ENCODE measurements around the gene PPT2. TPM values are rescaled to one million over a fixed set of nuclear protein-coding genes. Genes with fewer than 3 reads are reported as not detected.
"Not testable (repeated sequence)": the region's sequence is repeated elsewhere in the genome, so short reads cannot be mapped to it uniquely, and the experiment has no call there.

PPT2 gene
- total and polyA plus RNA-seq, 4 donors: 20.7 to 75.1 (median 40.1) TPM

DNA sequence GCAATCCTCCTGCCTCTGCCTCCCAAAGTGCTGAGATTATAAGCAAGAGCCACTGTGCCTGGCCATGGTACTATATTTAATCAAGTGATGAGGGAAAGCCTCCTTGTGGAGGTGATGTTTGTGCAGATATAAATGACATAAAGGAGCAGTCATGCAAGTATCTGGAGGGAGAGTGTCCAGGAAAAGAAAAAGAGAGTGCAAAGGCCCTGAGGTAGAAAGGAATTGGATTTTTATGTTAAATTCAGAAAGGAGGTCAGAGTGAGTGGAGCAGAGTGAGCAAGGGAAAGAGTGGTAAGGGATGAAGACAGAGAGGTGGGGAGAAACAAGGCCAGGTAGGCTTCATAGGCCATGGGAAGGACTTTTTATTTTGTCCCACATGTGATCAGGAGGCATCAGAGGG, 16.5 kb upstream of the PPT2 start:
- no peaks in the 10 kb centered on the region for H3K27me3 ChIP-seq (ENCODE audit: control insufficient read depth, insufficient read depth, low read length)

DNA sequence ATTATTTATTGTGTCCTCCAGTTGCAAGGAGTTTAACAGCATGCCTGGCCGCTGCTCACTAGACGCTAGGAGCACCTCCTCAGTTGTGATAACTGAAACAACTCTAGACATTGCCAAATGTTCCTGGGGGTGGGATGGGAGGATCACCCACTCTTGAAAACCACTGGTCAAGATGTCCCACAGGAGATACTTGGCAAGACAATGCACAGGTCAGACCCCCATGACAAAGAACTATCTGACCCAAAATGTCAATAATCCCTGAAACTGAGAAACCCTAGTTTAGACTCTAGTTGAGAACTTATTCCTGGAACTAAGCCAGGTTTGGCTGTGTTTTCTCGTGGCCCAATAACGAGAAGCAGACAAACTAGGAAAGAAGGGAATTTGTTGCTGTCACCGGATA, 14.4 kb upstream of the PPT2 start:
- DNase-seq (ENCODE audit: low read depth in 4 of 6, low spot score in 6 of 6): no peak

More for the DNA sequence above, 16.5 kb upstream of the PPT2 start:
- DNase-seq (ENCODE audit: low read depth in 4 of 6, low spot score in 6 of 6): no peak
- Histone ChIP-seq H3K4me1 (ENCODE audit: control insufficient read depth, insufficient read depth, low read length) (no peaks in the 10 kb centered on the region), H3K9me3 (ENCODE audit: control insufficient read depth, insufficient read depth, low read length) (no peaks in the 10 kb centered on the region), H3K36me3 (ENCODE audit: control insufficient read depth, insufficient read depth, low read length) (no peaks in the 10 kb centered on the region), H3K4me3 (ENCODE audit: low read depth, low read length) (no peak overlapping the region), H3K27ac (ENCODE audit: low read depth, low read length) (no peak overlapping the region)

DNA sequence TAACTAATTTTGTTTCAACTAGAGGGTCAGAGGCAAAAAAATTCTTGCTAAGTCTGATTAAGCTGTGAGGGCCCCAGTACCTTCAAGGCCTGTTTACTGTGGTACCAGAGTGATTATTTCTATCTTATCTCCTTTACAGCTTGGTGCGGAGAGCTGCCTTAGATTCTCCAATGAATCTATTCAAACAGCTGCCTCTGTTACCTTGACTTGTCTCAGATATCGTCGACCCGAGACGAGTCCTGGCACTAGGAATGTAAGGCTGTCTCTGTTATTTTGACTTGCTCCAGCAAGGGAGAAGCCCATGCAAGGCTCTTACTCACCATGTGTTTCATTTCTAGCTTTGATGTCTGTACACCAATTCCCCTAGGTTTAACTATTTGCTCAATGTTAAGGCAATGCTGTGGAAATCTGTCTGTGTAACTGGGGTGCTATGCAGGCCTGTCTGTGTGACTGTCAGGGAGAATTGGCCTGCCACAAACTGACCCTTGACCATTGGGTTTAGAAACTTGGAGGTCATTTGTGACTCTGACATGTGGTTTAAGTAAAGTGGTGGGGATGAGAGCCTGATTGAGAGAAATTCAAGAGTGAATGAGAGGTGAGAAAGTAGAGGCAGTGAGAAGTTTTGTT, 13.4 kb upstream of the PPT2 start:
- DNase-seq (ENCODE audit: low read depth in 4 of 6, low spot score in 6 of 6): no peak
- no peak overlapping the region for H3K4me3 ChIP-seq (ENCODE audit: low read depth, low read length)
- no peaks in the 10 kb centered on the region for H3K27me3 ChIP-seq (ENCODE audit: control insufficient read depth, insufficient read depth, low read length)
- no peaks in the 10 kb centered on the region for H3K9me3 ChIP-seq (ENCODE audit: control insufficient read depth, insufficient read depth, low read length)
- 87% methylated on average over 4 of the region's 5 CpGs for WGBS (ENCODE audit: insufficient coverage)
- no peak overlapping the region for H3K27ac ChIP-seq (ENCODE audit: low read depth, low read length)
- H3K4me1 ChIP-seq (ENCODE audit: control insufficient read depth, insufficient read depth, low read length): no peaks in the 10 kb centered on the region
- no peaks in the 10 kb centered on the region for H3K36me3 ChIP-seq (ENCODE audit: control insufficient read depth, insufficient read depth, low read length)

More for the DNA sequence above, 14.4 kb upstream of the PPT2 start:
- Histone ChIP-seq H3K36me3 (ENCODE audit: control insufficient read depth, insufficient read depth, low read length) (no peaks in the 10 kb centered on the region), H3K4me1 (ENCODE audit: control insufficient read depth, insufficient read depth, low read length) (no peaks in the 10 kb centered on the region), H3K27me3 (ENCODE audit: control insufficient read depth, insufficient read depth, low read length) (no peaks in the 10 kb centered on the region), H3K27ac (ENCODE audit: low read depth, low read length) (no peak overlapping the region), H3K4me3 (ENCODE audit: low read depth, low read length) (no peak overlapping the region), H3K9me3 (ENCODE audit: control insufficient read depth, insufficient read depth, low read length) (no peaks in the 10 kb centered on the region)
- WGBS (ENCODE audit: insufficient coverage): 38% methylated on average over 2 of the region's 5 CpGs

DNA sequence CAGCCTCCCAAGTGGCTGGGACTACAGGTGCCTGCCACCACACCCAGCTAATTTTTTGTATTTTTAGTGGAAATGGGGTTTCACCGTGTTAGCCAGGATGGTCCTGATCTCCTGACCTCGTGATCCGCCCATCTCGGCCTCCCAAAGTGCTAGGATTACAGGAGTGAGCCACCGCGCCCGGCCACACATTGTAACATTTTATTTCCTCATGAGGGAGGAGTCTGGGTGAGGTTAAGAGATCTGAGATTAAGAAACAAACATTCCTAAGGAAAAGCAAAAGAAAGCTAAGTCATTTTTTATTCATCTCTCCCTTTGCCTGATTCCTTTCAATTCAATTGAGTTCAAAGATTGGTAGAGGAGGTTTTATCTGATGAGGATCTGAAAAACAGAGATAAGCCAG, 9.7 kb upstream of the PPT2 start:
- H3K27ac ChIP-seq (ENCODE audit: low read depth, low read length); H3K36me3 ChIP-seq (ENCODE audit: control insufficient read depth, insufficient read depth, low read length); H3K9me3 ChIP-seq (ENCODE audit: control insufficient read depth, insufficient read depth, low read length); H3K27me3 ChIP-seq (ENCODE audit: control insufficient read depth, insufficient read depth, low read length); DNase-seq (ENCODE audit: low read depth in 4 of 6, low spot score in 6 of 6); H3K4me3 ChIP-seq (ENCODE audit: low read depth, low read length): not testable (repeated sequence)
- WGBS (ENCODE audit: insufficient coverage): no CpG with 5 or more reads among the region's 7 CpGs
- H3K4me1 ChIP-seq (ENCODE audit: control insufficient read depth, insufficient read depth, low read length): peaks cover 11% of the 10 kb centered on the region

DNA sequence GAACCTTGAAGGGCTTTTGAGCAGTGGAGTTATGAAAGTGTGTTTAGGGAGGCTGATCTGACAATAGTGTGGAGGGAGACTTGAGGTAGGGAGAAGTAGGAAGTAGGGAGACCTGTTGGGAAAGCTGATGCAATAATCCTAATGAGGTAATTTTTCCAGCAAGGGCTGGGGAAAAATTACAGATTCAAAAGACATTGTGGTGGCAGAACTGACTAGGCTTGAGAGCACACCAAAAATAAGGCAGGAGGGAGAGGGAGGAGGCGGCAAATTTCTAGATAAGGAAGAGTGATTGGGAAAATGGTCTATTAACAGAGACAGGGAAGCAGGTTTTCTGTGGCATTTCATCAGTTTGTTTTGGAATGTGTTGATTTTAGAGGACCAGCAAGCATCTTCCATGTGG, 7.7 kb upstream of the PPT2 start:
- 100% methylated on average over 1 of the region's 1 CpG for WGBS (ENCODE audit: insufficient coverage)
- no peak for DNase-seq (ENCODE audit: low read depth in 4 of 6, low spot score in 6 of 6)
- Histone ChIP-seq H3K36me3 (ENCODE audit: control insufficient read depth, insufficient read depth, low read length) (peaks cover 8% of the 10 kb centered on the region), H3K27ac (ENCODE audit: low read depth, low read length) (no peak overlapping the region), H3K4me3 (ENCODE audit: low read depth, low read length) (no peak overlapping the region), H3K4me1 (ENCODE audit: control insufficient read depth, insufficient read depth, low read length) (peaks cover 25% of the 10 kb centered on the region), H3K9me3 (ENCODE audit: control insufficient read depth, insufficient read depth, low read length) (no peaks in the 10 kb centered on the region), H3K27me3 (ENCODE audit: control insufficient read depth, insufficient read depth, low read length) (peaks cover 19% of the 10 kb centered on the region)

DNA sequence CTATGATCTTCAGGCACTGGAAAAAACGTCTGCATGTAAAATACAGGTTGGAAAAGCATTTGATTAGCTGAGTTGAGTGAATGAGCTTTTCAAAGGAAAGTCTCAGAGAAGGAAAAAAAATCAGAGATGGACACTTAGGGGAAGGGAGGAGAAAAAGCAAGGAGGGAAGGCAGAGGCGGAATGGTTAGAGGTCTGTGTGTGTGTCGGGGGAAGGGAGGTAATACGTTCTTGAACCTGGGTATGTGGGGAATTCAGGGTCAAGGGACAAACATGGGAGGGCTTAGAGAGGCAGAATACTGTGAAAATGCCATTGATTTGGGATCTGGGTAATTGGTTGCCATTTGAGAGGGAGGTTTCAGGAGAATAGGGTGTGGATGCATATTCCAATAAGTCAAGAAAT, 7.3 kb upstream of the PPT2 start:
- Histone ChIP-seq H3K27me3 (ENCODE audit: control insufficient read depth, insufficient read depth, low read length) (peaks cover 19% of the 10 kb centered on the region), H3K4me3 (ENCODE audit: low read depth, low read length) (no peak overlapping the region), H3K27ac (ENCODE audit: low read depth, low read length) (no peak overlapping the region), H3K36me3 (ENCODE audit: control insufficient read depth, insufficient read depth, low read length) (peaks cover 8% of the 10 kb centered on the region), H3K4me1 (ENCODE audit: control insufficient read depth, insufficient read depth, low read length) (peaks cover 29% of the 10 kb centered on the region), H3K9me3 (ENCODE audit: control insufficient read depth, insufficient read depth, low read length) (no peaks in the 10 kb centered on the region)
- WGBS (ENCODE audit: insufficient coverage): 38% methylated on average over 4 of the region's 4 CpGs
- no peak for DNase-seq (ENCODE audit: low read depth in 4 of 6, low spot score in 6 of 6)

DNA sequence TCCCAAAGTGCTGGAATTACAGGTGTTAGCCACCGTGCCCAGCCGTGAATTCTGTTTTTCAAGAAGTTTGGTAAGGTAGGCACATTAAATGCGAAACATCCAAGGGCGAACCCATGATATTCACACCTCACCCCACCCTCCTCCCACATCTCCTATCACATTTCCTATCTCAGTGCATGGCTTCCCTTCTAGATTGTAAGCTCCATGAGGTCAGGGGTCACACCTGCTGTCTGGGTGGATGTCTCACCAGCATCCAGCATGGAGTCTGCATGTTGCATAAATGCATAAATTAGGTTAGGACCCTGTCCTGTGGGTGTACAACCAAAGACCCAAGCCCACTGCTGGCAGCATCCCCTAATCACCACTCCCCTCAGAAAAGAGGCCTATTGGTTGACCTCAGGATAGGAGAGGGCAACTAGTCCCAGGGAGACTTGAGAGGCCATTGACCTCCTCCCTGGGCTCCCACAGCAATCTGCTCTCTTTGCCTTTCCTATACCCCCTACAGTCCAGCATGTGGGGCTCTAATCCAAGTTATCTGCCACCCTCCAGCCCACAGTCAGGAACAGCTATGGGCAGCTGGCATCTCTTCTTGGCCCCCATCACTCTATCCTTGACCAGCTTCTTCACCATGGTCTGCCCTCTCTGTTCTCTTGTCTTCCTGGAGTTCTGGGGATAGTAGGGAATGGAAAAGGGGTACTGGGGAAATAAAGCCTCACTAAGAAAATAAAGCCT, 6.4 kb upstream of the PPT2 start:
- peaks cover 8% of the 10 kb centered on the region for H3K36me3 ChIP-seq (ENCODE audit: control insufficient read depth, insufficient read depth, low read length)
- no peaks in the 10 kb centered on the region for H3K9me3 ChIP-seq (ENCODE audit: control insufficient read depth, insufficient read depth, low read length)
- peaks cover 37% of the 10 kb centered on the region for H3K4me1 ChIP-seq (ENCODE audit: control insufficient read depth, insufficient read depth, low read length)
- H3K27me3 ChIP-seq (ENCODE audit: control insufficient read depth, insufficient read depth, low read length): peaks cover 19% of the 10 kb centered on the region
- H3K27ac ChIP-seq (ENCODE audit: low read depth, low read length): no peak overlapping the region
- WGBS (ENCODE audit: insufficient coverage): no CpG with 5 or more reads among the region's 4 CpGs
- no peak for DNase-seq (ENCODE audit: low read depth in 4 of 6, low spot score in 6 of 6)
- H3K4me3 ChIP-seq (ENCODE audit: low read depth, low read length): no peak overlapping the region

DNA sequence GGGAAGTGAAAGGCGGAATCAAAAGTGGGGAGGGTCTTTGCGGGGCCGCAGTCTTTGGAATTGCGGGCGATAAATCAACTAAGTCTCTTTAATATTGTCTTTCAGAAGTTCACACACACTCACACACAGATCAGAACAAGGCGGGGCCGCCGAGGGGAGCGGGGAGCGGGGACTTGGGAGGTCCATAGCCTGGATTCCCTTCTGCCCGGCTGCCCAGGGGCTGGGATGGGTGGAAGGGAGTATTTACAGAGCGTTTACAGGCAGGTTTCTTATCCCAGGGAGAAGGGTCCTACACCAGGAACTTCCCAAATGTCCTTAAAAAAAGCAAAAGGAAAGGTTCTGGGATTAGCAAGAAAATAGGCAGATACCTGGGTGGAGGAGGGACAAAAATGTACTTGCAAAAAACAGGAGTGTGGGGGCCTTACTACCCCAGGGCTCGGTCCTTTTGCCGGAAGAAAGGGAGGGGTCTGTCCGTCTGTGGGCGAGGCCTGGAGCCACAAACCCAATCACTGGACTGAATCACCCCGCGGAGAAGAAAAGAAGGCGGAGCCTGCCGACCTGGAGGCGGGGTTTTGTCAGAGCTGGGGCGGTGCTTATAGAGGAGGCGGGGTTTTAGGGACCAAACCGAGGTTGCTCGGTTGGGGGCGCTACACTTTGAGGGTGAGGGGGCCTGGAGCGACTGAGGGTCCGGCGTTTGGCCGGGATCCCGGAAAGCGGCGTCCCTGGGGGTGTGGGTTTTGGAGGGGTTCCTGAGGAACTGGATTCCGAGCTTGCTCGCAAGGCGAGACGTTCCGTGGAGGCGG, 5.5 kb upstream of the PPT2 start:
- WGBS (ENCODE audit: insufficient coverage): 8% methylated on average over 29 of the region's 39 CpGs
- Histone ChIP-seq H3K27me3 (ENCODE audit: control insufficient read depth, insufficient read depth, low read length) (peaks cover 19% of the 10 kb centered on the region), H3K4me3 (ENCODE audit: low read depth, low read length) (peak overlapping the region; percentile 43), H3K9me3 (ENCODE audit: control insufficient read depth, insufficient read depth, low read length) (no peaks in the 10 kb centered on the region), H3K4me1 (ENCODE audit: control insufficient read depth, insufficient read depth, low read length) (peaks cover 46% of the 10 kb centered on the region), H3K36me3 (ENCODE audit: control insufficient read depth, insufficient read depth, low read length) (peaks cover 8% of the 10 kb centered on the region), H3K27ac (ENCODE audit: low read depth, low read length) (no peak overlapping the region)
- DNase-seq (ENCODE audit: low read depth in 4 of 6, low spot score in 6 of 6): peak in 3 of 6 donors; percentile 22 to 89 (median 86)

DNA sequence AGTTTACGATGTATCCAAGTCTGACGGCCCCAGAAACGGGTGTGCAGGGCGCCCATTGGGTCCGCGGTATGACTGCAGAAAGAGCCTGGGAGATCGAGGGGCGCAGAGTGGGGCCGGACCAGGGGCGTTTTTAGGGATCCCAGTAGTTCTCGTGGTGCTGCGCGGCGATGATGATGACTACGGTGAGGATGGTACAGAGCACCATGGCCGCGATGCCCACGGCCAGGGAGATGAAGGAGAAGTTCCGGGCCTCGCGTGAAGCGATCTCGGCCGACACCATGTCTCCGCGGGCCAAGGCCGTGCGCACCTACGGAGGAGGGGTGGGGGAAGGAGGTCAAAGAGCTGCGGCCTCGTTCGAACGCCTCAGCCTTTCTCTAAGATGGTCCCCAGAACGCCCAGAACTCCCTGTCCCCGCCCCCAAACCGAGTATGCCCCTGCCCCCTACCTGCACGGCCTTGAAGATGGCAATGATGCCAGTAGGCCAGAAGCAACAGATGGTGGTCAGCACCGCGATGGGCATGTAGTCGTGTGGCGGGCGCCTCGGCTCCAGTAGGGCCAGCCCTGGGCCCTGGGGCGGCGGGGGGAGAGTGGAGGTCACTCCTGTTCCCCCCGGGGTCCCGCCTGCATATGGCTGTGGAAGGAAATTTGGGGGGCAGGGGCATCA, 4.7 kb upstream of the PPT2 start:
- no peak for DNase-seq (ENCODE audit: low read depth in 4 of 6, low spot score in 6 of 6)
- peaks cover 8% of the 10 kb centered on the region for H3K36me3 ChIP-seq (ENCODE audit: control insufficient read depth, insufficient read depth, low read length)
- H3K27ac ChIP-seq (ENCODE audit: low read depth, low read length): no peak overlapping the region
- H3K4me1 ChIP-seq (ENCODE audit: control insufficient read depth, insufficient read depth, low read length): peaks cover 48% of the 10 kb centered on the region
- 20% methylated on average over 38 of the region's 47 CpGs for WGBS (ENCODE audit: insufficient coverage)
- peaks cover 19% of the 10 kb centered on the region for H3K27me3 ChIP-seq (ENCODE audit: control insufficient read depth, insufficient read depth, low read length)
- peak overlapping the region; percentile 43 for H3K4me3 ChIP-seq (ENCODE audit: low read depth, low read length)
- H3K9me3 ChIP-seq (ENCODE audit: control insufficient read depth, insufficient read depth, low read length): no peaks in the 10 kb centered on the region

Measured in spinal cord (tissue), 10 donors.